ENCODE measurements around the gene FGF19. TPM values are rescaled to one million over a fixed set of nuclear protein-coding genes. Genes with fewer than 3 reads are reported as not detected.

FGF19 gene
- total and polyA plus RNA-seq, 2 donors (not counting 1 experiment from before 2014, with no cell fraction given), result not detected

DNA sequence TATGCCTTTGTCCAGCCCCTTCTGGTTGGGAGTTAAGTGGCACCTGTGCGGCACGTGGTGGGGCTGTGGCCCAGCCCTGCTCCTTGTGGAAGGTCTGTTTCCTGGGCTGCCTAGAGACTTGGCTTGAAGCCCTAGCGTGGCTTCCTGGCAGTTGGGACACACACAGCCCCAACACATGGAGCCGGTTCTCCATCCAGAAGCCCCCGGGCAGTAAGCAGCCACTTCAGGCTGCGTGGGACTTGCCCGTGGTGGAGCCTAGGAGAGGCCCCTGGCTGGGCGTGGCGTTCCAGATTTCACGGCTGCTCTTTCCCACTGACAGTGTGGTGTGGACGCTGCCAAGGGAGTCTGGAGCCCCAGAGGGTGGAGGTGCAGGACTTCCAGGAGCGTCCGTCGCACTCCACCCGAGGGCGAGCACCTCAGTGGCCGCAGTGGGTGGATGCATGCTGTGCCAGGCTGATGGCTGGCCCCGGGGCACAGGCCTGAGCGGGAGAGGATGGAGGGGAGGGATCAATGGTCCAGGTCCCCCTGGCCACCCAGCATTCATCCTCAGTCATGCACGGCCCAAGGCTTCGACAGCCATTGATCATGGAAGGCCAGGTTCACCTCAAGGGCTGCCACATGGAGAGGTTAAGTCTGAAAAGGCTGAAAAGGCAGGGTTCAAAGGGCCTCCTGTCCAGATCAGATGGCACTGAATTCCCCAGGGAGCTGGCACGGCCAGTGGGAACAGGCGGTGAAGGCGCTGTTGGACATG is 53.6 kb downstream of the FGF19 start:
- Mint-ChIP-seq H3K4me3 (no peak overlapping the region), H3K27ac (no peak overlapping the region), H3K27me3 (no peaks in the 10 kb centered on the region), H3K9me3 (ENCODE audit: insufficient read depth) (no peaks in the 10 kb centered on the region), H3K4me1 (peaks cover 10% of the 10 kb centered on the region)
- ATAC-seq (ENCODE audit: low read depth), result no peak
- peaks cover 0 to 2% (median 0%) of the 10 kb centered on the region in 4 experiments for H3K27me3 ChIP-seq (replicated peaks in 1 of 4; ENCODE audit: control extremely low read depth in 1 of 4, control insufficient read depth in 3 of 4, insufficient read depth in 4 of 4, low read length in 3 of 4)
- no peak overlapping the region for H3K27ac ChIP-seq (ENCODE audit: low read length in 2 of 2)
- TF ChIP-seq, protein P1, sequence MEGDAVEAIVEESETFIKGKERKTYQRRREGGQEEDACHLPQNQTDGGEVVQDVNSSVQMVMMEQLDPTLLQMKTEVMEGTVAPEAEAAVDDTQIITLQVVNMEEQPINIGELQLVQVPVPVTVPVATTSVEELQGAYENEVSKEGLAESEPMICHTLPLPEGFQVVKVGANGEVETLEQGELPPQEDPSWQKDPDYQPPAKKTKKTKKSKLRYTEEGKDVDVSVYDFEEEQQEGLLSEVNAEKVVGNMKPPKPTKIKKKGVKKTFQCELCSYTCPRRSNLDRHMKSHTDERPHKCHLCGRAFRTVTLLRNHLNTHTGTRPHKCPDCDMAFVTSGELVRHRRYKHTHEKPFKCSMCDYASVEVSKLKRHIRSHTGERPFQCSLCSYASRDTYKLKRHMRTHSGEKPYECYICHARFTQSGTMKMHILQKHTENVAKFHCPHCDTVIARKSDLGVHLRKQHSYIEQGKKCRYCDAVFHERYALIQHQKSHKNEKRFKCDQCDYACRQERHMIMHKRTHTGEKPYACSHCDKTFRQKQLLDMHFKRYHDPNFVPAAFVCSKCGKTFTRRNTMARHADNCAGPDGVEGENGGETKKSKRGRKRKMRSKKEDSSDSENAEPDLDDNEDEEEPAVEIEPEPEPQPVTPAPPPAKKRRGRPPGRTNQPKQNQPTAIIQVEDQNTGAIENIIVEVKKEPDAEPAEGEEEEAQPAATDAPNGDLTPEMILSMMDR (IDR thresholded peaks at IDR 0.05), result no peak
- TF ChIP-seq EZH2 (IDR thresholded peaks at IDR 0.05; ENCODE audit: borderline replicate concordance, insufficient read depth, low read depth, low read length, poor library complexity, severe bottlenecking), result no peak
- CTCF ChIA-PET, result no interaction called here
- no peaks in the 10 kb centered on the region for H3K79me2 ChIP-seq (ENCODE audit: control insufficient read depth, insufficient read depth, low read length)
- H3K4me2 ChIP-seq (replicated peaks; ENCODE audit: low read depth, low read length, poor library complexity, severe bottlenecking), result no peak overlapping the region
- intact Hi-C loops (cut with micrococcal nuclease), result no loop called here
- H3K4me3 ChIP-seq (ENCODE audit: control extremely low read depth in 1 of 5, extremely low read depth in 1 of 5, insufficient read depth in 1 of 5, low read depth in 2 of 5, low read length in 4 of 5), result no peak overlapping the region
- DNase-seq, result no peak
- POLR2A ChIA-PET, result interaction anchor here (0.6 kb wide), 1 partner anchor 511 kb away, joined by 4 read pairs; no protein-coding TSS in a partner anchor
- WGBS (ENCODE audit: insufficient coverage), result 74% methylated on average over 22 of the region's 24 CpGs
- H3K9me3 ChIP-seq (ENCODE audit: control extremely low read depth in 1 of 3, control insufficient read depth in 2 of 3, insufficient read depth in 1 of 3, low read length in 2 of 3), result no peaks in the 10 kb centered on the region
- peaks cover 0 to 2% of the 10 kb centered on the region in 2 experiments for H3K36me3 ChIP-seq (replicated peaks in 1 of 2; ENCODE audit: control extremely low read depth in 1 of 2, control insufficient read depth in 1 of 2, extremely low read depth in 1 of 2, insufficient read depth in 2 of 2, low read length in 1 of 2)
- no peak overlapping the region for H3K9ac ChIP-seq (ENCODE audit: low read length)
- H2AFZ ChIP-seq (ENCODE audit: insufficient read depth, low read depth, low read length, poor library complexity, severe bottlenecking), result no peak overlapping the region
- H4K20me1 ChIP-seq (ENCODE audit: control insufficient read depth, insufficient read depth, low read length, poor library complexity, severe bottlenecking), result peaks cover 20% of the 10 kb centered on the region
- H3K4me1 ChIP-seq (ENCODE audit: control insufficient read depth in 2 of 2, insufficient read depth in 2 of 2, low read length in 2 of 2), result peaks cover 7 to 9% of the 10 kb centered on the region in 2 donors

DNA sequence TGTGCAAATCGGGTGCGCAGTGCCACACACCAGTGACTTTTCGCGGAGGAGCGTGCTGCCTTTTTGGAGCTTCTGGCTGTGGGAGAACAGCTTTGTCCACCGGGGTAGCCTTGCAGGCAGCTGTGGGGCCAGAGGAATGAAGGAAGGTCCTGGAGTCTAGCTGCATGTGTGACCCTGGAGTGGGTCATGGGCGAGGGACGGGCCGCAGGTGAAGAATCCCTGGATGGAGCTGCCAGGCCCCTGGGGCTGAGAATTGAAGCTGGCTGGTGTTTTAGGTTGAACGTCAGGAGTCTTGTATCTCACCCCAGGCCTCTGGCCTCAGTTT is 54.3 kb downstream of the FGF19 start:
- Mint-ChIP-seq H3K4me1 (peaks cover 10% of the 10 kb centered on the region), H3K4me3 (no peak overlapping the region), H3K9me3 (ENCODE audit: insufficient read depth) (no peaks in the 10 kb centered on the region), H3K27ac (no peak overlapping the region), H3K27me3 (no peaks in the 10 kb centered on the region)
- peaks cover 27% of the 10 kb centered on the region for H4K20me1 ChIP-seq (ENCODE audit: control insufficient read depth, insufficient read depth, low read length, poor library complexity, severe bottlenecking)
- H3K4me3 ChIP-seq (ENCODE audit: control extremely low read depth in 1 of 5, extremely low read depth in 1 of 5, insufficient read depth in 1 of 5, low read depth in 2 of 5, low read length in 4 of 5), result no peak overlapping the region
- POLR2A ChIA-PET, result no interaction called here
- WGBS (ENCODE audit: insufficient coverage), result 98% methylated on average over 10 of the region's 10 CpGs
- H3K79me2 ChIP-seq (ENCODE audit: control insufficient read depth, insufficient read depth, low read length), result peaks cover 4% of the 10 kb centered on the region
- intact Hi-C loops (cut with micrococcal nuclease), result no loop called here
- ATAC-seq (ENCODE audit: low read depth), result no peak
- H3K9me3 ChIP-seq (ENCODE audit: control extremely low read depth in 1 of 3, control insufficient read depth in 2 of 3, insufficient read depth in 1 of 3, low read length in 2 of 3), result no peaks in the 10 kb centered on the region
- peaks cover 0 to 2% of the 10 kb centered on the region in 2 experiments for H3K36me3 ChIP-seq (replicated peaks in 1 of 2; ENCODE audit: control extremely low read depth in 1 of 2, control insufficient read depth in 1 of 2, extremely low read depth in 1 of 2, insufficient read depth in 2 of 2, low read length in 1 of 2)
- H3K4me1 ChIP-seq (ENCODE audit: control insufficient read depth in 2 of 2, insufficient read depth in 2 of 2, low read length in 2 of 2), result peaks cover 7 to 9% of the 10 kb centered on the region in 2 donors
- TF ChIP-seq EZH2 (IDR thresholded peaks at IDR 0.05; ENCODE audit: borderline replicate concordance, insufficient read depth, low read depth, low read length, poor library complexity, severe bottlenecking), result no peak
- TF ChIP-seq, protein P1 (IDR thresholded peaks at IDR 0.05), result no peak
- no peak overlapping the region for H2AFZ ChIP-seq (ENCODE audit: insufficient read depth, low read depth, low read length, poor library complexity, severe bottlenecking)
- peaks cover 0 to 2% (median 0%) of the 10 kb centered on the region in 4 experiments for H3K27me3 ChIP-seq (replicated peaks in 1 of 4; ENCODE audit: control extremely low read depth in 1 of 4, control insufficient read depth in 3 of 4, insufficient read depth in 4 of 4, low read length in 3 of 4)
- no peak overlapping the region for H3K27ac ChIP-seq (ENCODE audit: low read length in 2 of 2)
- no peak overlapping the region for H3K4me2 ChIP-seq (replicated peaks; ENCODE audit: low read depth, low read length, poor library complexity, severe bottlenecking)
- H3K9ac ChIP-seq (ENCODE audit: low read length), result no peak overlapping the region
- CTCF ChIA-PET, result no interaction called here
- DNase-seq, result no peak
